Lower leg skin (tissue), 3 donors: Measurements from ENCODE around the gene STAC.

Experiments used
- POLR2A ChIP-seq, 2 donors: fragments of 450-650 bp; IDR thresholded peaks; one replicate each; pipeline ENCODE4 v1.6.1; 2016 to 2017; ENCODE audit warnings: antibody characterized with exemption in 2 of 2, mild to moderate bottlenecking in 1 of 2, moderate library complexity in 1 of 2
- TF ChIP-seq, protein P1 (sequence below), 3 donors: fragments of 450-650 bp; IDR thresholded peaks; one replicate each; pipeline ENCODE4 v1.5.1; 2016; ENCODE audit warnings: antibody characterized with exemption in 3 of 3, mild to moderate bottlenecking in 3 of 3, moderate library complexity in 2 of 3

DNA sequence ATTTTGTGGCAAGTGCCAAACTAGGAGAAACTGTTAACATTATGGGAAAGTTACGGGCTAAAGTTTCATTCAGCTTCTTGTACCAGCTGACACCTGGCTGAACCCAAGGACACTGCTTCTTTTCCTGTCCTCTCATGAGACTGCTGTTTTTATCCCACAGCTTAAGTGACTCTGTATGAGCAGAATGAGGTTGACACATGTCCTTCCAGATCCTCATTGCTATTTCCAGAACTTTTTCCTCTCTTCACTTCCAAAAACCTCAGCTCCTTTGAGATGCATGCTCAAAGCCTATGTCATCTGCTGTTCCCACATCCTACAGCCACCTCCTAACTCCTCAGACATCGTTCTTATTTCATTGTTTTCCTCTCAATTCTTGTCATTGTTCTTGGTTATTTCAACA is 200.4 kb downstream of the STAC start:
- TF ChIP-seq, protein P1, sequence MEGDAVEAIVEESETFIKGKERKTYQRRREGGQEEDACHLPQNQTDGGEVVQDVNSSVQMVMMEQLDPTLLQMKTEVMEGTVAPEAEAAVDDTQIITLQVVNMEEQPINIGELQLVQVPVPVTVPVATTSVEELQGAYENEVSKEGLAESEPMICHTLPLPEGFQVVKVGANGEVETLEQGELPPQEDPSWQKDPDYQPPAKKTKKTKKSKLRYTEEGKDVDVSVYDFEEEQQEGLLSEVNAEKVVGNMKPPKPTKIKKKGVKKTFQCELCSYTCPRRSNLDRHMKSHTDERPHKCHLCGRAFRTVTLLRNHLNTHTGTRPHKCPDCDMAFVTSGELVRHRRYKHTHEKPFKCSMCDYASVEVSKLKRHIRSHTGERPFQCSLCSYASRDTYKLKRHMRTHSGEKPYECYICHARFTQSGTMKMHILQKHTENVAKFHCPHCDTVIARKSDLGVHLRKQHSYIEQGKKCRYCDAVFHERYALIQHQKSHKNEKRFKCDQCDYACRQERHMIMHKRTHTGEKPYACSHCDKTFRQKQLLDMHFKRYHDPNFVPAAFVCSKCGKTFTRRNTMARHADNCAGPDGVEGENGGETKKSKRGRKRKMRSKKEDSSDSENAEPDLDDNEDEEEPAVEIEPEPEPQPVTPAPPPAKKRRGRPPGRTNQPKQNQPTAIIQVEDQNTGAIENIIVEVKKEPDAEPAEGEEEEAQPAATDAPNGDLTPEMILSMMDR (IDR thresholded peaks at IDR 0.05) = no peak
- no peak for TF ChIP-seq POLR2A (IDR thresholded peaks at IDR 0.05)
